ENCODE results near the gene PPP2R2B.

- no peak for TF ChIP-seq POLR2A (IDR thresholded peaks at IDR 0.05)
- TF ChIP-seq CTCF (IDR thresholded peaks at IDR 0.05), result no peak
Measured at GRCh38 chr5:146836226-146836842, 42.2 kb downstream of the PPP2R2B start.

Measured in Peyer's patch (tissue), 4 donors.